Germinal center (tissue), 1 donor: ENCODE measurements around the gene CAVIN2.
"Not testable (repeated sequence)": the region's sequence is repeated elsewhere in the genome, so short reads cannot be mapped to it uniquely, and the experiment has no call there.

Experiments used
- DNase-seq: peaks from one replicate; pipeline ENCODE4 v3.0.0; 2012; ENCODE audit warnings: mixed read lengths, low spot score

The CAVIN2 gene

GRCh38 chr2:191799526-191799925 is 47.4 kb downstream of the CAVIN2 start:
- no peak for DNase-seq

GRCh38 chr2:191797942-191798876 is 48.7 kb downstream of the CAVIN2 start:
- DNase-seq: no peak

DNA sequence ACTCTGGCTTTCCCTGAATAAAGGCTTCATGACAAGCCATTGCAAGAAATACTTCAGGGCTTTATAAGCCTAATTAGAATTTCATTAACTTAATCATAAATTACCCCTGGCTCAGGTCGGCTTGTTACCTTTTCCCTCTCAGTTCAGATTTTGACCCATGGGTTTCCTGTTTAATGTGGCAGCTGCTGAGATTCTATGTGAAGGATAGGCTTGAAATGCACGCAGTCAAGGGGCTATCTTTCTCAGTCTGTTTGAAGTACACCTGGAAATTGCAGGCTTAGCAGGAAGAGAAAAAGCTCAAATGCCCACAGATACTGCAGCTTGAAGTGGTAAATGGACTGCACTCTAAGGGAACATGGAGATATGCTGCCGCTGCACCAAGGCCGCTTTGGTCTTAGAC is 49.4 kb downstream of the CAVIN2 start:
- DNase-seq: no peak

DNA sequence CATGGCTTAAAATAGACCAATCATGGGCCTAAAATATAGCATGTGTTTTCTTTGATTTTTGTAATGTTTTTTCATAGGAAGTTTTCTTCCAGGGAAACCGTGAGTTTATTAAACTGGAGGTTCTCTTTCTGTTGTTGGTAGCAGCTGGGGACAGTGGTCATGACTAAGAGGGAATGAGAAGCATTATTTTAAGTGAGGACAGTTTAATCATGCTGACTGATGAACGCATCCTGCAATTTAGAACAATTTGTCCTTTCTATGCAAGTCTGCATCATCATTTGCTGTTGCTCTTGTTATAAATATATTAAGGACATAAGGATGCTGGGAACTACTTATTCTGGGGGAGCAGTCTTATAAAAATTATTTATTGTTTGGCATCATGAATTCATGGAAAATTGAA is 51.2 kb downstream of the CAVIN2 start:
- no peak for DNase-seq

DNA sequence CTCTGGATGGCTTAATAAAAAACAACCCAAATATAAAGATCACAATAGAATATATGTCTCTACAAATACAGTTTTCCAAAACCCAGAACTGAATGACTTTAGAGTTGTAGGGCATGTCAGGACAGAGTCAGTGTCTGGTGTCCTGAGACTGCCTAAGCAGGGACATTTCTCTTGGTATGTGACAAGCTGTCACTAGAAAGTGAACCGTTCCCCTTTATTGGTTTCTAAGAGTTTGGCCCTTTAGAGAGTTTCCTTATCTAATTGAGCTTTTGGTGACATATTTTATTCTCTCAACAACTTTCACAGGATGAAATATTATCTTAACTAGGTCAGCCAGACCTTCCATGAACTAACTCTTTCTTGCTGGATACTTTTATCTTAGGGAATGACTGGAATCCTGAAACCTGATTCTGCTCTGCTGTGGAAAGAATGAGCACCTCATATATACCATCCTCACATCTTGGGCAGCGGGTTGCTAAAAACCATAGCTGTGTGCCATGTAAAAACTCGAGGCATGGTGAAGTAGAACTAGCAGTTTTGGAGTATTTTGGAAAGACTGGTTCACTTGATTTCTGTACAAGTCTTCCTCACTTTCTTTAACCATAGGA is 54.8 kb downstream of the CAVIN2 start:
- DNase-seq: no peak

DNA sequence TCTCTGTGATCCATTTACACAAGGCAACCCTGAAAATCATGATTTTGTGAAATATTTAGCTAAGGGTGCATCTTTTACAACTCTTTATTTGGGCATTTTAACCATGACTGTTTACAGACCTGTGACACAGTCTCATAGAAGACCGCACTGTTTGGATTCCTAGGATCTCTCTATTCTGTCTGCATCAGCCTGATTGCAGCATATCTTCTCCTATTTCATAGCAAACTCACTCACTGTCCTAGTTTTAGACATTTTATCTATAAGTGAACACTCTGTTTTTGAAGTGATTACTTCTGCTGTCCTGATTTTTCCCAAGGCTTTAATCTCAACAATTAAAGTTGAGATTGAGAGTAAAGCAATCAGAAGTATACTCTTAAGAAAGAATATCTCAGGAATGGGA is 56.2 kb downstream of the CAVIN2 start:
- DNase-seq: no peak

DNA sequence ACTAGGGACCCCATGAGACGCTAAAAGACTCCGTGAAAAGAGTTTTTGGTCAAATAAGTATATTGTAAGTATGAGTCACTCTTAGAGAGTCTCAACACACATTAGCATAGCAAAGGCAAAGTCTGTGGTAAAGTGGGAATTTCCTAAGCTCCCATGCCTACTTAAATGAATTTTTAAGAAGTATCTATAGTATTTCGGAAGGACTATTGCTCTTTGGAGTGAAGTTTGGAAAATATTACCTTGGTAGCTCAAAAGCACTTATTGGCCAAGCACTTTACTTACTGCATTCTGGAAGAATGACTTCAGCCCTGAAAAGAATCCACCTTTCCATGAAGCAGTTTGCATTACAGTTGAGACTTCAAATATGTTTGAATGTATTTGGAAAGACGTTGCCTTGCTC is 57.1 kb downstream of the CAVIN2 start:
- no peak for DNase-seq

DNA sequence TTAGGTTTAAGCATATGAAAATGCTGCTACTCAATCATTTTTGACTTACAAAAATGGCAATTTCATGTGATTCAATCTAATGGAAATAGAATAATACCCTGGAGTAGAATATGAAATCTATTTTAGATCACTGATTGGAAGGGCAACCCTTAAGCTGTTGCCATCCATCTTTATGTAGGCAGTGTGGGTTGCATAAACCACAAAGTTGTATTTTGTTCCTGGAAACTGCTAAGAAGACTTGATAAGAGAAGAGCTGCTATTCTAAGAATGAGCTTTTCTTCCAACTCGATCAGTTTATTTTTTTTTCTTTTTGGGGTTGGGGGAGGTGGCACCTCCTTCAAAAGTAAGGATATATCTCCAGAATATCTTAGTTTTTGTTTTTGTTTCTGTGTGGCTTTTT is 60.2 kb downstream of the CAVIN2 start:
- DNase-seq: no peak

- DNase-seq: not testable (repeated sequence)
These were observed 61.2 kb downstream of the CAVIN2 start for GRCh38 chr2:191785651-191786050.
